A549 (cell line): ENCODE measurements around the gene TTC7B.

Experiments used
- CHD4 ChIP-seq: fragments of 200-600 bp; sonication (generic); IDR thresholded peaks from 2 replicates; pipeline ENCODE4 v1.6.1; 2016; ENCODE audit warnings: antibody characterized with exemption, mild to moderate bottlenecking, borderline replicate concordance
- ESRRA ChIP-seq: fragments of 150-350 bp; IDR thresholded peaks from 2 replicates; pipeline ENCODE4 v1.6.1; 2014; ENCODE audit warnings: mild to moderate bottlenecking, low read length, borderline replicate concordance
- FOSB ChIP-seq: fragments of 250-450 bp; sonication (Bioruptor Pico); IDR thresholded peaks from 2 replicates; pipeline ENCODE4 v1.5.0; 2020; ENCODE audit warnings: mild to moderate bottlenecking, moderate library complexity
- FOSL2 ChIP-seq, 2 experiments: fragments of 450-650 bp in 1 of 2; fragments of >200 bp in 1 of 2; sonication (Bioruptor Twin) in 1 of 2; formaldehyde crosslinking; IDR thresholded peaks; 2 replicates each; pipeline versions ENCODE4 v1.5.0 to v1.6.1; 2016 to 2020; ENCODE audit warnings: mild to moderate bottlenecking in 1 of 2, moderate library complexity in 1 of 2
- HEYL ChIP-seq: fragments of 250-450 bp; sonication (Bioruptor Pico); IDR thresholded peaks from 2 replicates; pipeline ENCODE4 v1.8.0; 2021; ENCODE audit warnings: mild to moderate bottlenecking, moderate library complexity
- NFE2L2 ChIP-seq: fragments of 150-350 bp; conservative IDR thresholded peaks from 2 replicates; pipeline ENCODE4 v1.6.1; 2014; ENCODE audit warnings: low read length
- POLR2AphosphoS2 ChIP-seq: conservative IDR thresholded peaks from 2 replicates; pipeline ENCODE4 v1.6.1; 2012; ENCODE audit warnings: low read length, improper control_type of control experiment, inconsistent platforms
- RAD21 ChIP-seq, 2 experiments: fragments of >200 bp in 1 of 2; sonication (Bioruptor Twin) in 1 of 2; formaldehyde crosslinking in 1 of 2; IDR thresholded peaks in 1 of 2; conservative IDR thresholded peaks in 1 of 2; 2 replicates in 1 of 2; 3 replicates in 1 of 2; pipeline ENCODE4 v1.6.1; 2012 to 2018; ENCODE audit warnings: inconsistent platforms in 1 of 2
- TF ChIP-seq, protein P1 (sequence below): fragments of >200 bp; sonication (Bioruptor Twin); formaldehyde crosslinking; IDR thresholded peaks from 3 replicates; pipeline ENCODE4 v1.5.1; 2016
- TF ChIP-seq, protein P2 (sequence below): fragments of 200-600 bp; sonication (generic); IDR thresholded peaks from 2 replicates; pipeline ENCODE4 v1.6.1; 2016; ENCODE audit warnings: antibody characterized with exemption, mild to moderate bottlenecking, moderate library complexity
- TF ChIP-seq, protein P3 (sequence below): fragments of 250-450 bp; sonication (Bioruptor Pico); IDR thresholded peaks from 2 replicates; pipeline ENCODE4 v1.5.0; 2021; ENCODE audit warnings: mild to moderate bottlenecking, moderate library complexity, borderline replicate concordance

- TF ChIP-seq, protein P1, sequence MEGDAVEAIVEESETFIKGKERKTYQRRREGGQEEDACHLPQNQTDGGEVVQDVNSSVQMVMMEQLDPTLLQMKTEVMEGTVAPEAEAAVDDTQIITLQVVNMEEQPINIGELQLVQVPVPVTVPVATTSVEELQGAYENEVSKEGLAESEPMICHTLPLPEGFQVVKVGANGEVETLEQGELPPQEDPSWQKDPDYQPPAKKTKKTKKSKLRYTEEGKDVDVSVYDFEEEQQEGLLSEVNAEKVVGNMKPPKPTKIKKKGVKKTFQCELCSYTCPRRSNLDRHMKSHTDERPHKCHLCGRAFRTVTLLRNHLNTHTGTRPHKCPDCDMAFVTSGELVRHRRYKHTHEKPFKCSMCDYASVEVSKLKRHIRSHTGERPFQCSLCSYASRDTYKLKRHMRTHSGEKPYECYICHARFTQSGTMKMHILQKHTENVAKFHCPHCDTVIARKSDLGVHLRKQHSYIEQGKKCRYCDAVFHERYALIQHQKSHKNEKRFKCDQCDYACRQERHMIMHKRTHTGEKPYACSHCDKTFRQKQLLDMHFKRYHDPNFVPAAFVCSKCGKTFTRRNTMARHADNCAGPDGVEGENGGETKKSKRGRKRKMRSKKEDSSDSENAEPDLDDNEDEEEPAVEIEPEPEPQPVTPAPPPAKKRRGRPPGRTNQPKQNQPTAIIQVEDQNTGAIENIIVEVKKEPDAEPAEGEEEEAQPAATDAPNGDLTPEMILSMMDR = no peak
- TF ChIP-seq CHD4 (no peak), POLR2AphosphoS2 (no peak), NFE2L2 (no peak), RAD21 (conservative IDR thresholded peaks at IDR 0.05 in 1 of 2, IDR thresholded peaks at IDR 0.05 in 1 of 2) (no peak), FOSL2 (IDR thresholded peaks at IDR 0.05) (no peak), FOSL2 (CRISPR knock-in tag; IDR thresholded peaks at IDR 0.05) (no peak), ESRRA (no peak), FOSB (CRISPR knock-in tag) (no peak), HEYL (CRISPR knock-in tag) (no peak)
- TF ChIP-seq, protein P2, sequence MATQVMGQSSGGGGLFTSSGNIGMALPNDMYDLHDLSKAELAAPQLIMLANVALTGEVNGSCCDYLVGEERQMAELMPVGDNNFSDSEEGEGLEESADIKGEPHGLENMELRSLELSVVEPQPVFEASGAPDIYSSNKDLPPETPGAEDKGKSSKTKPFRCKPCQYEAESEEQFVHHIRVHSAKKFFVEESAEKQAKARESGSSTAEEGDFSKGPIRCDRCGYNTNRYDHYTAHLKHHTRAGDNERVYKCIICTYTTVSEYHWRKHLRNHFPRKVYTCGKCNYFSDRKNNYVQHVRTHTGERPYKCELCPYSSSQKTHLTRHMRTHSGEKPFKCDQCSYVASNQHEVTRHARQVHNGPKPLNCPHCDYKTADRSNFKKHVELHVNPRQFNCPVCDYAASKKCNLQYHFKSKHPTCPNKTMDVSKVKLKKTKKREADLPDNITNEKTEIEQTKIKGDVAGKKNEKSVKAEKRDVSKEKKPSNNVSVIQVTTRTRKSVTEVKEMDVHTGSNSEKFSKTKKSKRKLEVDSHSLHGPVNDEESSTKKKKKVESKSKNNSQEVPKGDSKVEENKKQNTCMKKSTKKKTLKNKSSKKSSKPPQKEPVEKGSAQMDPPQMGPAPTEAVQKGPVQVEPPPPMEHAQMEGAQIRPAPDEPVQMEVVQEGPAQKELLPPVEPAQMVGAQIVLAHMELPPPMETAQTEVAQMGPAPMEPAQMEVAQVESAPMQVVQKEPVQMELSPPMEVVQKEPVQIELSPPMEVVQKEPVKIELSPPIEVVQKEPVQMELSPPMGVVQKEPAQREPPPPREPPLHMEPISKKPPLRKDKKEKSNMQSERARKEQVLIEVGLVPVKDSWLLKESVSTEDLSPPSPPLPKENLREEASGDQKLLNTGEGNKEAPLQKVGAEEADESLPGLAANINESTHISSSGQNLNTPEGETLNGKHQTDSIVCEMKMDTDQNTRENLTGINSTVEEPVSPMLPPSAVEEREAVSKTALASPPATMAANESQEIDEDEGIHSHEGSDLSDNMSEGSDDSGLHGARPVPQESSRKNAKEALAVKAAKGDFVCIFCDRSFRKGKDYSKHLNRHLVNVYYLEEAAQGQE = no peak
- TF ChIP-seq, protein P3, sequence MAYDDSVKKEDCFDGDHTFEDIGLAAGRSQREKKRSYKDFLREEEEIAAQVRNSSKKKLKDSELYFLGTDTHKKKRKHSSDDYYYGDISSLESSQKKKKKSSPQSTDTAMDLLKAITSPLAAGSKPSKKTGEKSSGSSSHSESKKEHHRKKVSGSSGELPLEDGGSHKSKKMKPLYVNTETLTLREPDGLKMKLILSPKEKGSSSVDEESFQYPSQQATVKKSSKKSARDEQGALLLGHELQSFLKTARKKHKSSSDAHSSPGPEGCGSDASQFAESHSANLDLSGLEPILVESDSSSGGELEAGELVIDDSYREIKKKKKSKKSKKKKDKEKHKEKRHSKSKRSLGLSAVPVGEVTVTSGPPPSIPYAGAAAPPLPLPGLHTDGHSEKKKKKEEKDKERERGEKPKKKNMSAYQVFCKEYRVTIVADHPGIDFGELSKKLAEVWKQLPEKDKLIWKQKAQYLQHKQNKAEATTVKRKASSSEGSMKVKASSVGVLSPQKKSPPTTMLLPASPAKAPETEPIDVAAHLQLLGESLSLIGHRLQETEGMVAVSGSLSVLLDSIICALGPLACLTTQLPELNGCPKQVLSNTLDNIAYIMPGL (CRISPR knock-in tag) = no peak
Measured at GRCh38 chr14:90522571-90523191, 293.5 kb downstream of the TTC7B start.
